ENCODE measurements around the gene DTNB.

DTNB gene

DNA sequence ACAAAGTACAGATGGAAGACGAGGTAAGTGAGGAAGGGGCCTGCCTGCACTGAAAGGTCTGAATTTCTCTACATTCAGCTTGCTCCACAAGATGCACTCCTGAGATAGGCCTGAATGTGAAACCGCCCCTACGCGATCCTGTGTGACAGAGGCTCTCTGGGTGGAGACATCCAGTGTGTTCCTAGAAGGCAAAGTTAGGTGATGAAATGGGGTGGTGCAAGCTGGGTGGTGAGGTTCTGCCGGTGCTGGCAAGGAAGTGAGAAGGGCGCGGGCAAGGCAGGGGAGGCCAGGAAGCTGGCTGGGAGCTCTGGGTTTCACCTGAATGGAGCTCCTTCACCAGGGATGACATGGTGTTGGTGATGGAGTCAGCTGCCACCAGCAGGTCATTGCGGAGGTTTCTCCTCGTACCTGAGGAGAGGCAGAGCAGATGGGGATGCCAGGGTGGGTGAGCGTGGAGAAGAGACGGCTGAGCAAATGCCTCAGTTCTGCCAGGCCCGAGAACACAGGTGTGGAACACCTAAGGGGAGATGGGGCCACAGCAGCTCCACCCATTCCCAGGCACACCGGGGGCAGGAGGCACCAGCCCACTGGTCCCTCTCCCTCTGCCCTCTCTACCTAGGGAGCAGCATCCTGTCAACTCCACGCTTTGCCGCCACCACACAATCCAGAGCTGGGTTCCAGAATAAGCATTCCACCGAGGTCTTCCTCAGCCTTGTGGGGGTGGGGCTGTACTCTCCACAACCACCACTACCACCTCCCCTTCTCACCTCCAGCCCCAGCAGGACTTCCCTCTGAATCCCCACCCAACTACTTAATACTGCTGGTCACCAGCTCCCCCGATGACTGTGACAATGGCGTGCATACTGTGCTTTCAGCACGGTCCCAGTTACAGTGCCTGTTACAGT is 286.2 kb downstream of the DTNB start:
- Mint-ChIP-seq H3K4me1 (no peaks in the 10 kb centered on the region), H3K27ac (ENCODE audit: low read depth) (no peak overlapping the region), H3K4me3 (no peak overlapping the region), H3K9me3 (no peaks in the 10 kb centered on the region), H3K27me3 (no peaks in the 10 kb centered on the region), H3K36me3 (ENCODE audit: insufficient read depth) (peaks cover 6% of the 10 kb centered on the region)
- DNase-seq (ENCODE audit: low spot score in 2 of 2) (no peak), ATAC-seq (replicated peaks; ENCODE audit: extremely low read depth, poor library complexity, severe bottlenecking) (no peak)

DNA sequence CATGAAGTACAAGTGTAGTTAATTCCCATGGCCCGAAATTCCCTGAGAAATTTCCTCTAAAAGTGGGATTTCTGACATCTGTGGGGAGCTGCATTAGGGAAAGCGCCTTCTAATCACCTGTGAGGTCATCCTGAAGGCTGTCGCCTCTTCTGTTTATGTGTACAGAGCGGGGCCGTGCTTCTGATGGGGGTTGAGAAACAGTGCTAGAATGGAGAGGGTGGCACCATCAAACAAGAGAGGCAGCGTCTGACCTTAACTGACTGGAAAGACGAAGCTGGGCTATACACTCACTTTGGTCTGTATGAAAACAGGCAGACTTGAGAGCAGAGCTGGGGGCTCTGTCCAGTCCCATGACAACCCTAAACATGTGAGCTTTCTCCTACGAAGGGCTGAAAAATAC is 287.5 kb downstream of the DTNB start:
- DNase-seq (ENCODE audit: low spot score in 2 of 2): no peak
- no peaks in the 10 kb centered on the region for H3K27me3 Mint-ChIP-seq
- H3K4me1 Mint-ChIP-seq: no peaks in the 10 kb centered on the region
- no peak for ATAC-seq (replicated peaks; ENCODE audit: extremely low read depth, poor library complexity, severe bottlenecking)
- no peak overlapping the region for H3K27ac Mint-ChIP-seq (ENCODE audit: low read depth)
- no peak overlapping the region for H3K4me3 Mint-ChIP-seq
- no peaks in the 10 kb centered on the region for H3K9me3 Mint-ChIP-seq
- H3K36me3 Mint-ChIP-seq (ENCODE audit: insufficient read depth): peaks cover 5% of the 10 kb centered on the region

DNA sequence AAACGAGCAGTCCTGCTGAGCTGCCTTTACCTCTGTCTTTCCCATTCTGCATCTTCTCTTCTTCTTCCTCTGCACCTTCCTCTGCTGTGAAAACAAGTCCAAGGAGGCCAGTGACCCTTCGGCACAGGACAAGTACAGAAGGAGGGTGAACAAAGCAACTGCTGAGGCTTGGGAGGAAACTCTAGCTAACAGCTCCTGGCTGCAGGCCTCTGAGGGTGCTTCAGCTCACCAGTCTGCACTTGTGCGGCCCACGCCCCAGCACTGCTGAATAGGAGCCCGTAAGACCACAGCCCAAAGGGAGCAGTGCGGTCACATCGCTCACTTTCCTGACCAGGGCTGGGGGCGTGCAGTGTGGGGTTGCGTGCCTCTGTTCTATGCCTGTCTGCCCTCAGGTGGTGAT is 289.6 kb downstream of the DTNB start:
- Mint-ChIP-seq H3K27me3 (no peaks in the 10 kb centered on the region), H3K4me1 (peaks cover 4% of the 10 kb centered on the region), H3K36me3 (ENCODE audit: insufficient read depth) (peaks cover 5% of the 10 kb centered on the region), H3K9me3 (no peaks in the 10 kb centered on the region), H3K27ac (ENCODE audit: low read depth) (no peak overlapping the region), H3K4me3 (no peak overlapping the region)
- DNase-seq (ENCODE audit: low spot score in 2 of 2) (no peak), ATAC-seq (replicated peaks; ENCODE audit: extremely low read depth, poor library complexity, severe bottlenecking) (no peak)

DNA sequence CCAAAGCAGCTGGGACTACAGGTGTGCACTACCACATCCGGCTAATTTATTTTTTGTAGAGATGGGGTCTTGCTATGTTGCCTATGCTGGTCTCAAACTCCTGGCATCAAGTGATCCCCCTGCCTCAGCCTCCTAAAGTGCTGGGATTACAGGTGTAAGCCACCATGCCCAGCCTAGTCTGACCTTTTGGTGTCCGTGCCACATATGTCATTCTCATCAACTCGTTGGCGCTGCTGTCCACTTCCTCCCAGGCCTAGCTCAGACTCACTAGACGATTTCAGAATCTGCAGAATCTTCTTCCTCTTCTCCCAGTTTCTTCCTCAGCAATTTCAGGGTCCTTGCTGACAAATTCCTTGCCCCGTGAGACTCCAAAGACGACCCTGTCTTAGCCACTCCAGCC is 291.9 kb downstream of the DTNB start:
- no peak overlapping the region for H3K4me3 Mint-ChIP-seq
- H3K36me3 Mint-ChIP-seq (ENCODE audit: insufficient read depth): peaks cover 2% of the 10 kb centered on the region
- H3K27ac Mint-ChIP-seq (ENCODE audit: low read depth): no peak overlapping the region
- peaks cover 24% of the 10 kb centered on the region for H3K4me1 Mint-ChIP-seq
- no peaks in the 10 kb centered on the region for H3K27me3 Mint-ChIP-seq
- DNase-seq (ENCODE audit: low spot score in 2 of 2): no peak
- ATAC-seq (replicated peaks; ENCODE audit: extremely low read depth, poor library complexity, severe bottlenecking): no peak
- H3K9me3 Mint-ChIP-seq: no peaks in the 10 kb centered on the region

DNA sequence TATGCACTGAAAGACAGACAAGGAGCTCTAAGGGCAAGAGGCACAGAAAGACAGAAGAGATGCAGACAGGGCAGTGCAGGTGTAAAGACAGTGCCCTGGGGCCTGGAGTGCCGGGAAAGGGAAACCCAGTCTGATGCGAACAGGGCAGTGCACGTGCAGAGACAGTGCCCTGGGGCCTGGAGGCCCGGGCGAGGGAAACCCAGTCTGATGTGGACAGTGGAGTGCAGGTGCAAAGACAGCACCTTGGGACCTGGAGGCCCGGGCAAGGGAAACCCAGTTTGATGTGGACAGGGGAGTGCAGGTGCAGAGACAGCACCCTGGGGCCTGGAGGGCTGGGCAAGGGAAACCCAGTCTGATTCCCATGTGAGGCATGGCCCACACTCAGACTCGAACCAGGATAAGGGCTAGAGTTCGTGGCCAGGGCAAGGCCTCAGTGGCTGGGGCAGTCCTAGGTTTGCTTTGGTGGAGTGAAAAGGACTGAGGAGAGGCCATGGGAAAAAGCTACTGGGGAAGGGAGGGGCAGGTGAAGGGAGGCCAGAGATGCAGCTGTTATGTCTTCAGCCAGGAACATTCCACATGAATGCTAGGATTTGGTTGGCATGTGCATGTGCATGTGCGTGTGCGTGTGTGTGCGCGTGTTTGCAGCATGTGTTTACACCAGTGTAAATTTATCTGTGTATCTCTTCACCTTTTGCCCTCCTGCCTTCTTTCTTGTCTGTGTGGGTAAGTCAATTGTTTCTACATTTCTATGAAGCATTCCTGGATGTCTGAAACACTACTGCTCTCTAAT is 292.6 kb downstream of the DTNB start:
- Mint-ChIP-seq H3K4me1 (peaks cover 29% of the 10 kb centered on the region), H3K36me3 (ENCODE audit: insufficient read depth) (peaks cover 2% of the 10 kb centered on the region), H3K4me3 (no peak overlapping the region), H3K9me3 (no peaks in the 10 kb centered on the region), H3K27ac (ENCODE audit: low read depth) (no peak overlapping the region), H3K27me3 (no peaks in the 10 kb centered on the region)
- no peak for ATAC-seq (replicated peaks; ENCODE audit: extremely low read depth, poor library complexity, severe bottlenecking)
- DNase-seq (ENCODE audit: low spot score in 2 of 2): no peak

DNA sequence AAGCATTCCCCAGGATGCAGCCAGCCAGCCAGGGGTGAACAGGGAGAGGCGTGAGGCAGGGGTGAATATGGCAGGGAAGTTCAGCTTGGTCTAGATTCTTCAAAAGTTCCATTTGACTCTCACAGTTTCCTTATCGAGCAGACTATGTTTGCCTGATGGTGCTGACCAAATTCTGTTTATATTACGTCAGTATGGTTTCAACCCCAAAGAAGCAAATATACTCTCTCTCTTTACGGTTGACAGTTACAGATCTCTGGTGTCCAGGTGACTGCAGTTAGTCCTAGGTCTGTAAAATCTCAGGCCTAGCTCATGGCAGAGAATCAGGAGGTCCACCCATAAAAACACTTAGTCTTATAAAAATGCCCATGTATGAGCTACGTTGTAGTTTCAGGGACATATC is 293.4 kb downstream of the DTNB start:
- no peak overlapping the region for H3K27ac Mint-ChIP-seq (ENCODE audit: low read depth)
- H3K36me3 Mint-ChIP-seq (ENCODE audit: insufficient read depth): peaks cover 2% of the 10 kb centered on the region
- DNase-seq (ENCODE audit: low spot score in 2 of 2): no peak

DNA sequence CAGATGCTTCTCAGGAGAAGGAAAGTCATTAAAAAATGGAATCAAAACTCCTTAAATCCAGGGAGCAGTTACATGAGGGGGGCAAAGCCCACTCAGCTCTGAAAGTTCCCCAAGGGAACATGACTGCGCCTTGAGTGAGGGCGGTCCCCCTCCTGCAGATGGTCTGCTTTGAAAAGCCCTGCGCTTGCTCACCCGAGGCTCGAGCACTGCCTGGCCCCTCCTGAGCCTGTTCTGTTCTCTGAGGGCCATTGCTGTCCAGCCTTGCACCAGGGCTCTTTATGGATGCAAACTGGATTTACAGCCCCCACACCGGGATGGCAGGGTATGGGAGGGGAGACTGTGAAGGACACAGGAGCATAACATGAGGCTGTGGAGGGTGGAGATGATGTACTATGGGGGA is 293.8 kb downstream of the DTNB start:
- H3K4me1 Mint-ChIP-seq: peaks cover 29% of the 10 kb centered on the region
- DNase-seq (ENCODE audit: low spot score in 2 of 2) (no peak), ATAC-seq (replicated peaks; ENCODE audit: extremely low read depth, poor library complexity, severe bottlenecking) (no peak)
- no peaks in the 10 kb centered on the region for H3K27me3 Mint-ChIP-seq
- no peak overlapping the region for H3K4me3 Mint-ChIP-seq
- H3K9me3 Mint-ChIP-seq: no peaks in the 10 kb centered on the region
- peaks cover 2% of the 10 kb centered on the region for H3K36me3 Mint-ChIP-seq (ENCODE audit: insufficient read depth)
- H3K27ac Mint-ChIP-seq (ENCODE audit: low read depth): no peak overlapping the region

More for the DNA sequence above, 293.4 kb downstream of the DTNB start:
- ATAC-seq (replicated peaks; ENCODE audit: extremely low read depth, poor library complexity, severe bottlenecking): no peak
- no peaks in the 10 kb centered on the region for H3K27me3 Mint-ChIP-seq
- H3K4me3 Mint-ChIP-seq: no peak overlapping the region
- H3K4me1 Mint-ChIP-seq: peaks cover 29% of the 10 kb centered on the region
- H3K9me3 Mint-ChIP-seq: no peaks in the 10 kb centered on the region

DNA sequence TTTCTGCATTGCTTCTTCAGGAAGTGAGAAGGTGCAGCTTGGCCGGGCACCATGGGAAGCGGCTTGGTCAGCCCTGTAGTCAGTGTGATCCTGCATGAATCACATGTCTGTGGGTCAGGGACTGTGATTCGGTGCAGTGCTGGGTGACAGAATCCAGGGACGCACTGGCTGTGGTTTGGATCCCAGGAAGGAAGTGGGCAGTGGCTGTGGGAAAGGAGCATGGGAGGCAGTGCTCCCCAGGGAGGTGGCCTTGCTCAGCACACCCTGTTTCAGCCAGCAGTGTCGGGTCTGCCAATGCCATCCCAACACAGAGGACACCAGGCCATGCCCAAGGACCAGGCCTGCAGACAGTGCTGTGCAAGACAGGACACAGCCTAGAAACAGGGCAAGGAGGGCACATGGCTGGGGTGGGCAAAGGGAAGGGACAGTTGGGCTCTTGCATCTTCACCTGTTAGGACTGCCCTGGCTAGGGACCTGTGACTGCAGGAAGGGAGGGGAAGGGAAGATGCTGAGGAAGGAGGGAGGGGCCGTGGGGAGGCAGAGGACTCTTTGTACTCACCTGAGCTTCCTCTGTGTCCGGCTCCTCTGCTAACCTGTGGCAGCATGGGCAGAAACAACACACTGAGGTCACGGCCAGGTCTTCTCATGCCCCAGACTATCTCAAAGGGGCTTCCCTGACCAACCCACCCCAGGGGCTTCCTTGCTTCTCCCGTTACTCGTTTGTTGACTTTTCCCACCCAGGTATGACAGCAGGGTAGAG is 294.5 kb downstream of the DTNB start:
- Mint-ChIP-seq H3K36me3 (ENCODE audit: insufficient read depth) (peaks cover under 1% of the 10 kb centered on the region), H3K4me3 (no peak overlapping the region), H3K27ac (ENCODE audit: low read depth) (no peak overlapping the region), H3K9me3 (no peaks in the 10 kb centered on the region), H3K4me1 (peaks cover 29% of the 10 kb centered on the region), H3K27me3 (no peaks in the 10 kb centered on the region)
- ATAC-seq (replicated peaks; ENCODE audit: extremely low read depth, poor library complexity, severe bottlenecking): no peak
- no peak for DNase-seq (ENCODE audit: low spot score in 2 of 2)

DNA sequence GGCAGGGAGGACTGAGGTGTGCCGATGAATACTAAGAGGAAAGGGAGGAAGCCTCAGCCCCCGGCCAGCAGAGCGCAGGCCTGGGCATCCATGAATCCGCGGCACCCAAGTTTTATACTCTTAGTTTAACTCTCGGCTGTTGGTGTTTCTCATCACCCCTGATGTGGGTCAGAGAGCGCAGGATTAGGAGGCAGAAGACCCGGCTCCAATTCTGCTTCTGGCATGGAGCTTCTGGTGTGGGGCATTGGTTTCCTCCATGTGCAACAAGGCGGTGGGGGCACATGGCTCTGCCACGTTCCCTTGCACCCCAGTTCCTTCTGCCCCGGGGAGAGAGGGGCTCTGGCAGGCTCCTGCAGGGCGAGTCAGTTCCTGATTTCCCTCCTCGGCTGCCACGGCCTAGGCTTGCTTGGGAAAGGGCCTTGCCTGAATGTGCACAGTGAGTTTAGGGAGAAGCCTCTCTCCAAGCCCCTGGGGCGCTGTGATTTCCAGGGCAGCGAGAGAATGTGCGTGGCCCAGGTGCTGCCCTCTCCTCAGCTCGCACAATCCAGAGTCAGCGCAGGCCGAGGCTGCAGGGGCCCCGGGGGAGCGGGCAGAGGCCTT is 295.5 kb downstream of the DTNB start:
- H3K36me3 Mint-ChIP-seq (ENCODE audit: insufficient read depth): no peaks in the 10 kb centered on the region
- H3K27ac Mint-ChIP-seq (ENCODE audit: low read depth): peak overlapping the region; percentile 91
- H3K4me3 Mint-ChIP-seq: peak overlapping the region; percentile 82
- DNase-seq (ENCODE audit: low spot score in 2 of 2) (no peak), ATAC-seq (replicated peaks; ENCODE audit: extremely low read depth, poor library complexity, severe bottlenecking) (no peak)
- peaks cover 29% of the 10 kb centered on the region for H3K4me1 Mint-ChIP-seq
- no peaks in the 10 kb centered on the region for H3K27me3 Mint-ChIP-seq
- H3K9me3 Mint-ChIP-seq: no peaks in the 10 kb centered on the region

DNA sequence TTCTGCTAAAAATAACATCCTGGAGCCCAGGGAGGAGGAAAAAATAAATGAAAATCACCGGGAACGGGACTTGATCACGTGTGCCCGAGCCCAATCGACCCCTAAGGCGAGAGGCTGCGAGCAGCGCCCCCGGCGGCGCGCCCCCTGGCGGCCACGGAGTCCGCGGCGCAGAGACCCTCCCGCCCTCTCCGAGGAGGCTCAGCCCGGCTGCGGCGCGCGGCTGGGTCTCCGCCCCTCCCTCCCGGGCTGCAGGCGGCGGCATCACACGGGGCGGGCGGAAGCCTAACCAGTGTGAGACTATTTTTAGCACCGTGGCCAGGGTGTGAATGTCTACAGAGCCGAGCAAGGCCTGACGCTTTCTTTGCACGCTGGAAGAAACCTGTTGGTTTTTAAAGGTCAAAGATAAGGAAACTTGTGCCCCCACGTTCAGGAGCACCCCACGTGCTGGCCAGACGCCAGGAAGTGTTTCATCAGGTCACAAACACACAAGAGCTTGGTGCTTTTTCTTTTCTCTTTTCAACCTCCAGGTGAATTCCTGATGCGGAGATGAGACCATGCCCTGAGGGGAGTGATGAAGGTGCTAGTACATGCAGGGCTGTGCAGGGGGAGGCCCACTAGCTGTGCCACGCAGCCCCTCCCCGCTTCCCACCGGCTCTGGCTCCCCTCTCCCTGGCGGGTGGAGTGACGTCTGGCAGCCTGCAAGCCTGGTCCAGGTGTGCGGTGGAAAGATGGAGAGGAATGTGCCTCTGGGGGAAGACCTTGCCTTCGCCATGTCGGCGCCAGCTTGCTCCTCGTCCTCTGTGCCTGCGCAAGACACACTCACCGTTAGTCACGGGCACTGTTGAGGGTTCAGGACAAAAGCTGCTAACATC is 296.4 kb downstream of the DTNB start:
- peaks cover 29% of the 10 kb centered on the region for H3K4me1 Mint-ChIP-seq
- no peaks in the 10 kb centered on the region for H3K36me3 Mint-ChIP-seq (ENCODE audit: insufficient read depth)
- peak overlapping the region; percentile 91 for H3K27ac Mint-ChIP-seq (ENCODE audit: low read depth)
- DNase-seq (ENCODE audit: low spot score in 2 of 2): peak; percentile 80 to 93
- H3K4me3 Mint-ChIP-seq: peak overlapping the region; percentile 82
- H3K27me3 Mint-ChIP-seq: no peaks in the 10 kb centered on the region
- peak; percentile 100 for ATAC-seq (replicated peaks; ENCODE audit: extremely low read depth, poor library complexity, severe bottlenecking)
- no peaks in the 10 kb centered on the region for H3K9me3 Mint-ChIP-seq

DNA sequence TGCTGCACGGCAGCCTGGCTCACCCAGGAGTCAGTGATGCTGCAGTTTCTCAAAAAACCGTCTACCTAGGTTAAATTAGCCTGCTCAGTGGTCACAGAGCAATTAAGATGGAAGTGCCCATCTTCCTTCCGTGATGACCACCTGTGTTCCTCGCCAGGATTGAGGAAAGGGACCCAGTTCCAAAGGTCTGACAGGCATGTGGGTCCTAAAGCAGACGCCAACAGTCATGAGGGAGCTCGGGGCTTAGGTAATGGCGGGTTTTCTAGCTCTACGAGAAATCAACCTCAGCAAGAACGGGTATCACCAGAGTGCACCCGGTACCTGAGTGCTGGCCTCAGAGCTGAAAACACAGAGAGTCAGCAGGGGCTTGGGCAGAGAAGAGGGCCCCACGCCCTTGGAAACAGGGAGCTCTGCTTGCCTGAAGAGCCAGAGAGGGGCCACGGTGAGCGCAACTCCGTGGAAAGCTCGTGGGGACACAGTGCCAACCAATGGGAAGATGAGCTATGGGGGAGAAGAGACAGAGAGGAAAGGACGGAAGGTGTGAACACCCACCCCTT is 297.3 kb downstream of the DTNB start:
- Mint-ChIP-seq H3K4me1 (peaks cover 29% of the 10 kb centered on the region), H3K27ac (ENCODE audit: low read depth) (peak overlapping the region; percentile 92), H3K4me3 (peak overlapping the region; percentile 47), H3K27me3 (no peaks in the 10 kb centered on the region), H3K36me3 (ENCODE audit: insufficient read depth) (no peaks in the 10 kb centered on the region), H3K9me3 (no peaks in the 10 kb centered on the region)
- ATAC-seq (replicated peaks; ENCODE audit: extremely low read depth, poor library complexity, severe bottlenecking) (no peak), DNase-seq (ENCODE audit: low spot score in 2 of 2) (no peak)

Measured in central memory CD8-positive, alpha-beta T cell (primary cell).